Fibroblast of lung (primary cell): ENCODE measurements around the gene XPO6.

Experiments
- EZH2 ChIP-seq: IDR thresholded peaks from 2 replicates; pipeline ENCODE4 v1.5.1; 2012; ENCODE audit warnings: low read length, control low read depth, mild to moderate bottlenecking; ENCODE audit errors: missing control alignments
- TF ChIP-seq, protein P1 (sequence below), 2 donors: IDR thresholded peaks in 1 of 2; conservative IDR thresholded peaks in 1 of 2; 1 replicate in 1 of 2; 2 replicates in 1 of 2; pipeline ENCODE4 v1.5.1; 2011 to 2012; ENCODE audit warnings: low read length in 2 of 2, control low read depth in 1 of 2, inconsistent platforms in 1 of 2, low read depth in 1 of 2, mild to moderate bottlenecking in 1 of 2

DNA sequence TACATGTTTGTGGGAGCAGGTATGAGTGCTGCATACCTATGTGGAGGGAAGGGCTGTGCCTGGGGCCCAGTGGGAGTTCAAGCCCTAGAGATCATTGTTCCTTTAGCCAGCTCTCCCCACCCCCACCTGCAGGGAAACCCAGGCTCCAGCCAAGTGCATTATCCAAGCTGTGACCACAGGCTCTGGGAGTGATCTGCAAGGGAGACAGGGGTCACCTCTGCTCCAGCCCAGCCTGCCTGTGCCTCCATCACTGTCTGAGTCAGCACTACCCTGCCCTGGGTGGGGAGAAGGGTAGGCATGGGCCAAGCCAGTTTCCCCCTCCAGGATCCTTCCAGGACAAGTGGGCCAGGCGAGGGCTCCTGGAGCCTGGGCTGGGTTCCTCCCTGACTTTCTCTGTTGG, 48.4 kb upstream of the XPO6 start:
- TF ChIP-seq, protein P1, sequence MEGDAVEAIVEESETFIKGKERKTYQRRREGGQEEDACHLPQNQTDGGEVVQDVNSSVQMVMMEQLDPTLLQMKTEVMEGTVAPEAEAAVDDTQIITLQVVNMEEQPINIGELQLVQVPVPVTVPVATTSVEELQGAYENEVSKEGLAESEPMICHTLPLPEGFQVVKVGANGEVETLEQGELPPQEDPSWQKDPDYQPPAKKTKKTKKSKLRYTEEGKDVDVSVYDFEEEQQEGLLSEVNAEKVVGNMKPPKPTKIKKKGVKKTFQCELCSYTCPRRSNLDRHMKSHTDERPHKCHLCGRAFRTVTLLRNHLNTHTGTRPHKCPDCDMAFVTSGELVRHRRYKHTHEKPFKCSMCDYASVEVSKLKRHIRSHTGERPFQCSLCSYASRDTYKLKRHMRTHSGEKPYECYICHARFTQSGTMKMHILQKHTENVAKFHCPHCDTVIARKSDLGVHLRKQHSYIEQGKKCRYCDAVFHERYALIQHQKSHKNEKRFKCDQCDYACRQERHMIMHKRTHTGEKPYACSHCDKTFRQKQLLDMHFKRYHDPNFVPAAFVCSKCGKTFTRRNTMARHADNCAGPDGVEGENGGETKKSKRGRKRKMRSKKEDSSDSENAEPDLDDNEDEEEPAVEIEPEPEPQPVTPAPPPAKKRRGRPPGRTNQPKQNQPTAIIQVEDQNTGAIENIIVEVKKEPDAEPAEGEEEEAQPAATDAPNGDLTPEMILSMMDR (conservative IDR thresholded peaks at IDR 0.05 in 1 of 2, IDR thresholded peaks at IDR 0.05 in 1 of 2; ENCODE audit: low read depth in 1 of 2, low read length in 2 of 2) = no peak
- no peak for TF ChIP-seq EZH2
